SU-DHL-6 (cell line): ENCODE data around the gene SETD1A.

Source experiments
- H2AFZ ChIP-seq: fragments of 200-600 bp; sonication (generic); 2 replicates; pipeline ENCODE4 v1.6.1; 2014; ENCODE audit warnings: low read depth, mild to moderate bottlenecking, moderate library complexity, mixed read lengths, antibody characterized with exemption, low read length; ENCODE audit not compliant: severe bottlenecking
- H3F3A ChIP-seq: fragments of 200-600 bp; shearing (Covaris generic); 2 replicates; pipeline ENCODE4 v1.6.0; 2016; ENCODE audit warnings: antibody characterized with exemption, mild to moderate bottlenecking; ENCODE audit not compliant: insufficient read depth
- H3K27ac ChIP-seq: fragments of 200-600 bp; sonication (generic); 2 replicates; pipeline ENCODE4 v1.5.1; 2016; ENCODE audit warnings: low read depth, mild to moderate bottlenecking, low read length, moderate library complexity, mixed read lengths
- H3K27me3 ChIP-seq: fragments of 200-600 bp; sonication (generic), shearing (Covaris generic); 2 replicates; pipeline ENCODE4 v1.6.0; 2014; ENCODE audit warnings: mild to moderate bottlenecking, low read length
- H3K36me3 ChIP-seq: fragments of 200-600 bp; sonication (generic); 2 replicates; pipeline ENCODE4 v1.6.1; 2014; ENCODE audit warnings: mild to moderate bottlenecking, low read length, mixed read lengths
- H3K4me2 ChIP-seq: fragments of 300-600, 200-600 bp; shearing (Covaris generic), sonication (generic); 2 replicates; pipeline ENCODE4 v1.6.0; 2014; ENCODE audit warnings: low read length, low read depth, mild to moderate bottlenecking; ENCODE audit not compliant: poor library complexity, severe bottlenecking
- H3K4me3 ChIP-seq: fragments of 200-600 bp; sonication (generic); 2 replicates; pipeline ENCODE4 v1.5.1; 2014; ENCODE audit warnings: antibody characterized with exemption, low read length, mild to moderate bottlenecking, mixed read lengths; ENCODE audit not compliant: insufficient read depth, poor library complexity, severe bottlenecking
- H3K79me2 ChIP-seq: fragments of 200-600 bp; sonication (generic); 2 replicates; pipeline ENCODE4 v1.6.1; 2014; ENCODE audit warnings: mild to moderate bottlenecking, low read length, moderate library complexity; ENCODE audit not compliant: insufficient read depth
- H3K9ac ChIP-seq: fragments of 200-600 bp; sonication (generic); 2 replicates; pipeline ENCODE4 v1.7.0; 2014; ENCODE audit warnings: mild to moderate bottlenecking, low read length
- H3K9me2 ChIP-seq: fragments of 200-600 bp; sonication (generic); replicated peaks from 2 replicates; pipeline ENCODE4 v1.6.1; 2014; ENCODE audit warnings: low read length; ENCODE audit not compliant: insufficient read depth
- H3K9me3 ChIP-seq: fragments of 200-600 bp; sonication (generic); 2 replicates; pipeline ENCODE4 v1.6.1; 2014; ENCODE audit warnings: low read length, mixed read lengths; ENCODE audit not compliant: insufficient read depth
- H4K20me1 ChIP-seq: fragments of 200-600 bp; sonication (generic); 2 replicates; pipeline ENCODE4 v1.6.1; 2014; ENCODE audit warnings: low read depth, mild to moderate bottlenecking, antibody characterized with exemption, low read length, moderate library complexity, mixed read lengths
- CTCF ChIP-seq: fragments of 200-600 bp; sonication (generic); IDR thresholded peaks from one replicate; pipeline ENCODE4 v1.5.1; 2017; ENCODE audit warnings: antibody characterized with exemption, mild to moderate bottlenecking, low read length, moderate library complexity; ENCODE audit not compliant: insufficient read depth, poor library complexity, severe bottlenecking
- EZH2phosphoT487 ChIP-seq: fragments of 200-600 bp; sonication (generic), shearing (Covaris generic); conservative IDR thresholded peaks from 2 replicates; pipeline ENCODE4 v1.6.1; 2018; ENCODE audit warnings: mild to moderate bottlenecking, antibody characterized with exemption, low read length, moderate library complexity, mixed read lengths

SETD1A gene

GRCh38 chr16:30950516-30951065, 7.0 kb upstream of the SETD1A start:
- H3K79me2 ChIP-seq: 0 out of 2 replicates have a peak, but pooled peaks cover 3% of the 10 kb centered on the region
- H2AFZ ChIP-seq: no peak overlapping the region
- H3F3A ChIP-seq: peaks cover 8% of the 10 kb centered on the region; the same call in 1 of the 2 replicates
- no peak overlapping the region for H3K4me3 ChIP-seq
- TF ChIP-seq CTCF: no peak
- TF ChIP-seq EZH2phosphoT487: no peak
- no peak overlapping the region for H3K27ac ChIP-seq
- no peaks in the 10 kb centered on the region for H3K9me3 ChIP-seq
- H3K4me2 ChIP-seq: peak overlapping the region; percentile 79
- no peaks in the 10 kb centered on the region for H3K36me3 ChIP-seq
- H3K9me2 ChIP-seq: no peaks in the 10 kb centered on the region
- 0 out of 2 replicates have a peak overlapping the region, but pooled peaks have one; percentile 89 for H3K9ac ChIP-seq
- H3K27me3 ChIP-seq: no peaks in the 10 kb centered on the region
- H4K20me1 ChIP-seq: no peaks in the 10 kb centered on the region

- no peaks in the 10 kb centered on the region for H3K27me3 ChIP-seq
- no peak overlapping the region for H3K4me3 ChIP-seq
- H3K9ac ChIP-seq: no peak overlapping the region
- peaks cover 4% of the 10 kb centered on the region; the same call in 1 of the 2 replicates for H3F3A ChIP-seq
- H3K79me2 ChIP-seq: 0 out of 2 replicates have a peak, but pooled peaks cover 3% of the 10 kb centered on the region
- H3K36me3 ChIP-seq: no peaks in the 10 kb centered on the region
- TF ChIP-seq EZH2phosphoT487 (no peak), CTCF (no peak)
- no peaks in the 10 kb centered on the region for H3K9me3 ChIP-seq
- H3K4me2 ChIP-seq: no peak overlapping the region
- H3K9me2 ChIP-seq: no peaks in the 10 kb centered on the region
- H3K27ac ChIP-seq: no peak overlapping the region
- no peaks in the 10 kb centered on the region for H4K20me1 ChIP-seq
- no peak overlapping the region for H2AFZ ChIP-seq
Measured at GRCh38 chr16:30951193-30951592, 6.4 kb upstream of the SETD1A start.

- Histone ChIP-seq H4K20me1 (no peaks in the 10 kb centered on the region), H3K9ac (no peak overlapping the region), H3K9me3 (no peaks in the 10 kb centered on the region), H3K27me3 (no peaks in the 10 kb centered on the region), H3K4me3 (no peak overlapping the region), H3K9me2 (no peaks in the 10 kb centered on the region), H3K4me2 (no peak overlapping the region), H3K36me3 (no peaks in the 10 kb centered on the region), H3F3A (peaks cover 4% of the 10 kb centered on the region; the same call in 1 of the 2 replicates), H3K27ac (no peak overlapping the region), H2AFZ (no peak overlapping the region), H3K79me2 (0 out of 2 replicates have a peak, but pooled peaks cover 3% of the 10 kb centered on the region)
- TF ChIP-seq EZH2phosphoT487: no peak
- no peak for TF ChIP-seq CTCF
Measured at GRCh38 chr16:30951750-30952149, 5.8 kb upstream of the SETD1A start.
